IMR-90 (cell line): ENCODE measurements around the gene ATP6V1F. TPM values are rescaled to one million over a fixed set of nuclear protein-coding genes. Genes with fewer than 3 reads are reported as not detected.
A peak's percentile ranks its signal among the peaks of the same experiment; 100 is the strongest.

Experiments
- ATAC-seq: fragments of 200-7000 bp; cut with Tn5 transposase; 2 replicates; pipeline ENCODE4 v1.9.1; 2020; ENCODE audit warnings: low read depth, mild to moderate bottlenecking, moderate library complexity
- BruUV-seq: library from RNA; stranded (reverse); fragments of 400-500 nt; replicated peaks from 2 replicates; lab custom pipeline; 2021; lab: Mats Ljungman, UMichigan
- CTCF ChIA-PET: fragments of 300-600 bp; formaldehyde crosslinking; extraction: SDS; loops from one replicate; lab custom pipeline; 2021; ENCODE audit warnings: antibody characterized with exemption; lab: Yijun Ruan, JAX
- POLR2A ChIA-PET: fragments of 300-600 bp; sonication (Branson Sonifier 250); formaldehyde crosslinking; loops from one replicate; lab custom pipeline; 2022; ENCODE audit warnings: antibody characterized with exemption; ENCODE audit not compliant: unreplicated experiment; lab: Charles Lee
- DNase-seq: peaks from one replicate; pipeline ENCODE4 v3.0.0; 2013
- H2AFZ ChIP-seq: replicated peaks from 2 replicates; pipeline ENCODE3; 2013; ENCODE audit warnings: low read length, mild to moderate bottlenecking; ENCODE audit not compliant: poor library complexity
- H2AK5ac ChIP-seq: 2 replicates; pipeline ENCODE4 v1.6.1; 2013; ENCODE audit warnings: low read depth, low read length, inconsistent platforms
- H2AK9ac ChIP-seq: replicated peaks from 2 replicates; pipeline ENCODE3; 2013; ENCODE audit warnings: mild to moderate bottlenecking, low read depth, low read length, moderate library complexity; ENCODE audit not compliant: poor library complexity
- H2BK120ac ChIP-seq: 2 replicates; pipeline ENCODE4 v1.6.1; 2013; ENCODE audit warnings: low read depth, low read length, inconsistent platforms
- H2BK15ac ChIP-seq: 3 replicates; pipeline ENCODE4 v1.6.1; 2013; ENCODE audit warnings: low read depth, low read length, inconsistent platforms
- H2BK20ac ChIP-seq: 2 replicates; pipeline ENCODE4 v1.6.1; 2013; ENCODE audit warnings: low read depth, mild to moderate bottlenecking, inconsistent platforms, low read length, moderate library complexity
- H2BK5ac ChIP-seq: 2 replicates; pipeline ENCODE4 v1.6.1; 2013; ENCODE audit warnings: mild to moderate bottlenecking, low read depth, low read length, inconsistent platforms; ENCODE audit not compliant: poor library complexity, severe bottlenecking
- H3K14ac ChIP-seq: replicated peaks from 2 replicates; pipeline ENCODE4 v1.6.1; 2013; ENCODE audit warnings: low read depth, low read length, inconsistent platforms
- H3K18ac ChIP-seq: 2 replicates; pipeline ENCODE4 v1.6.1; 2013; ENCODE audit warnings: low read depth, low read length, control low read depth
- H3K23ac ChIP-seq: 2 replicates; pipeline ENCODE4 v1.6.1; 2013; ENCODE audit warnings: low read depth, low read length, inconsistent platforms
- H3K27ac ChIP-seq: 2 replicates; pipeline ENCODE4 v1.5.1; 2013; ENCODE audit warnings: mild to moderate bottlenecking, control low read depth, low read length; ENCODE audit not compliant: insufficient read depth
- H3K27me3 ChIP-seq: 2 replicates; pipeline ENCODE4 v1.6.1; 2013; ENCODE audit warnings: low read length; ENCODE audit not compliant: control insufficient read depth, insufficient read depth
- H3K36me3 ChIP-seq: 2 replicates; pipeline ENCODE4 v1.6.1; 2013; ENCODE audit warnings: low read length, mixed read lengths; ENCODE audit not compliant: control insufficient read depth, insufficient read depth
- H3K4ac ChIP-seq: 2 replicates; pipeline ENCODE4 v1.6.1; 2013; ENCODE audit warnings: low read depth, low read length, inconsistent platforms
- H3K4me1 ChIP-seq: 2 replicates; pipeline ENCODE4 v1.6.1; 2013; ENCODE audit warnings: low read length, mixed read lengths; ENCODE audit not compliant: control insufficient read depth, insufficient read depth
- H3K4me2 ChIP-seq: 2 replicates; pipeline ENCODE4 v1.6.1; 2013; ENCODE audit warnings: low read depth, mild to moderate bottlenecking, control low read depth, low read length, moderate library complexity
- H3K4me3 ChIP-seq: 2 replicates; pipeline ENCODE4 v1.5.1; 2013; ENCODE audit warnings: low read depth, mild to moderate bottlenecking, control low read depth, low read length, moderate library complexity; ENCODE audit not compliant: insufficient read depth
- H3K56ac ChIP-seq: 2 replicates; pipeline ENCODE4 v1.6.1; 2013; ENCODE audit warnings: low read length, inconsistent platforms; ENCODE audit not compliant: insufficient read depth; ENCODE audit errors: extremely low read depth
- H3K79me1 ChIP-seq, 2 experiments: 2 replicates each; pipeline ENCODE4 v1.6.1; 2013; ENCODE audit warnings: low read length in 2 of 2, inconsistent platforms in 1 of 2, low read depth in 1 of 2
- H3K9ac ChIP-seq: 2 replicates; pipeline ENCODE4 v1.6.1; 2013; ENCODE audit warnings: low read depth, low read length, control low read depth
- H3K9me1 ChIP-seq: 2 replicates; pipeline ENCODE4 v1.6.1; 2013; ENCODE audit warnings: low read length, inconsistent platforms; ENCODE audit not compliant: insufficient read depth
- H3K9me3 ChIP-seq: 2 replicates; pipeline ENCODE4 v1.6.1; 2013; ENCODE audit warnings: low read length; ENCODE audit not compliant: control insufficient read depth, insufficient read depth
- H4K20me1 ChIP-seq: 2 replicates; pipeline ENCODE4 v1.6.1; 2013; ENCODE audit warnings: low read length, inconsistent platforms; ENCODE audit not compliant: insufficient read depth
- H4K5ac ChIP-seq: 2 replicates; pipeline ENCODE4 v1.6.1; 2013; ENCODE audit warnings: mild to moderate bottlenecking, low read depth, low read length, control low read depth
- H4K8ac ChIP-seq, 2 experiments: 2 replicates each; pipeline ENCODE4 v1.6.1; 2013; ENCODE audit warnings: low read depth in 2 of 2, low read length in 2 of 2, control low read depth in 1 of 2, inconsistent platforms in 1 of 2
- H4K91ac ChIP-seq: 2 replicates; pipeline ENCODE4 v1.6.1; 2013; ENCODE audit warnings: low read depth, low read length, inconsistent platforms; ENCODE audit not compliant: insufficient read depth
- BHLHE40 ChIP-seq: fragments of 150-350 bp; IDR thresholded peaks from 2 replicates; pipeline ENCODE4 v1.6.1; 2016; ENCODE audit warnings: mild to moderate bottlenecking, low read depth, low read length
- CEBPB ChIP-seq: IDR thresholded peaks from 2 replicates; pipeline ENCODE4 v1.6.1; 2012; ENCODE audit warnings: low read depth, low read length, improper control_type of control experiment
- CHD1 ChIP-seq: IDR thresholded peaks from 2 replicates; pipeline ENCODE4 v1.6.1; 2012; ENCODE audit warnings: low read depth, low read length, improper control_type of control experiment
- MAFK ChIP-seq: IDR thresholded peaks from 2 replicates; pipeline ENCODE4 v1.6.1; 2012; ENCODE audit warnings: low read depth, low read length, improper control_type of control experiment
- MAZ ChIP-seq: IDR thresholded peaks from 2 replicates; pipeline ENCODE4 v1.6.1; 2012; ENCODE audit warnings: low read depth, mild to moderate bottlenecking, low read length, improper control_type of control experiment, moderate library complexity, borderline replicate concordance
- NFE2L2 ChIP-seq: fragments of 150-350 bp; IDR thresholded peaks from 2 replicates; pipeline ENCODE4 v1.6.1; 2016; ENCODE audit warnings: low read depth, mild to moderate bottlenecking, low read length
- RCOR1 ChIP-seq: IDR thresholded peaks from 2 replicates; pipeline ENCODE4 v1.6.1; 2012; ENCODE audit warnings: mild to moderate bottlenecking, low read length, improper control_type of control experiment; ENCODE audit not compliant: insufficient replicate concordance
- RFX5 ChIP-seq: IDR thresholded peaks from 2 replicates; pipeline ENCODE4 v1.8.0; 2012; ENCODE audit warnings: low read depth, mild to moderate bottlenecking, low read length, moderate library complexity
- WGBS, 2 experiments: methylation state at CpG; one replicate each; pipeline versions ENCODE4 v1.1.5 to v1.1.7; 2013; ENCODE audit warnings: missing lambda C conversion rate in 2 of 2; ENCODE audit not compliant: insufficient read length in 1 of 2; ENCODE audit errors: extremely low coverage in 2 of 2; 5-methylcytosine and 5-hydroxymethylcytosine counted together
- dilution Hi-C: fragments of 300-500 bp; cut with HindIII; formaldehyde crosslinking; loops from one replicate; pipeline ENCODE4 v1.14.3; 2018; ENCODE audit warnings: low sequenced_read_pairs; ENCODE audit not compliant: unreplicated experiment
- in situ Hi-C: fragments of 300-500 bp; cut with MboI; formaldehyde crosslinking; loops from 3 replicates; pipeline ENCODE4 v1.14.3; 2019; ENCODE audit warnings: low sequenced_read_pairs, inconsistent platforms, mixed read lengths
- intact Hi-C: fragments of 100-400 bp; cut with micrococcal nuclease; formaldehyde crosslinking; loops from 2 replicates; pipeline ENCODE4 v1.10.0; 2022
- polyA plus RNA-seq, 3 experiments: library from polyadenylated mRNA; depleted of rRNA; stranded (reverse); fragments of >200 nt; gene quantifications; 2 replicates each; pipeline ENCODE4 v1.2.3, GENCODE V29; 2012; ENCODE audit warnings: low replicate concordance in 1 of 3
- total RNA-seq: library from RNA; depleted of rRNA; stranded (reverse); fragments of >200 nt; gene quantifications from 2 replicates; pipeline ENCODE4 v1.2.3, GENCODE V29; 2012

Gene ATP6V1F
- total and polyA plus RNA-seq, 2 of the 4 experiments (the other 2 are of a cell fraction): 104 to 321 TPM

DNA sequence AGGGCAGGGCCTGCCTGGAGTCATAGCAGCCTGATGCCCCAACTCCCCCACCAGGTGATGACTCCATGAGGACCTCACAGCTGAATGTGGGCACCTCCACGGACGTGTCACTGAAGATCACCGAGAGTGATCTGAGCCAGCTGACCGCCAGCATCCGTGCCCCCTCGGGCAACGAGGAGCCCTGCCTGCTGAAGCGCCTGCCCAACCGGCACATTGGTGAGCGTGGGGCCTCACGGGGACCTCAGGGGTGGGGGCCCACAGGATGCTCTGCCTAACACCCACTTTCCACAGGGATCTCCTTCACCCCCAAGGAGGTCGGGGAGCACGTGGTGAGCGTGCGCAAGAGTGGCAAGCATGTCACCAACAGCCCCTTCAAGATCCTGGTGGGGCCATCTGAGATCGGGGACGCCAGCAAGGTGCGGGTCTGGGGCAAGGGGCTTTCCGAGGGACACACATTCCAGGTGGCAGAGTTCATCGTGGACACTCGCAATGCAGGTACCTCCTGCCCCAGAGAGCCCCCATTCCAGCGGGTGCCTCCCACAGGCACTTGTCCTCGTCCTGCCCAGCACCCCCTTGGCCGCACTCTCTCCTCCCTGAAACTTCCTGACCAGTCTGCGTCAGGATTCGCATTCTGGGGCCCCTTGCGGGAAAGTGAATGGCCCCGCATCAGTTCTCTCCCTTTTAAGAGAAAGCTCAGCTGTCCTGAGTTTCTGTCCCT lies 10.0 kb upstream of the ATP6V1F start:
- Histone ChIP-seq H2BK120ac (no peak overlapping the region), H3K4ac (no peak overlapping the region), H3K9me1 (no peaks in the 10 kb centered on the region), H3K4me2 (no peak overlapping the region), H3K27ac (no peak overlapping the region), H3K79me1 (peaks cover 30 to 47% of the 10 kb centered on the region in 2 experiments), H4K20me1 (peaks cover 52% of the 10 kb centered on the region), H2BK20ac (no peak overlapping the region), H3K9ac (no peak overlapping the region), H4K91ac (no peak overlapping the region), H2AFZ (no peak overlapping the region), H3K36me3 (peaks cover 89% of the 10 kb centered on the region), H4K5ac (no peak overlapping the region), H2AK9ac (peak overlapping the region; percentile 3), H4K8ac (no peak overlapping the region), H3K14ac (no peak overlapping the region), H2BK5ac (no peak overlapping the region), H3K18ac (no peak overlapping the region), H3K23ac (no peak overlapping the region), H3K27me3 (no peaks in the 10 kb centered on the region), H3K9me3 (no peaks in the 10 kb centered on the region), H2AK5ac (no peak overlapping the region), H3K4me3 (no peak overlapping the region), H2BK15ac (no peak overlapping the region), H3K56ac (no peak overlapping the region), H3K4me1 (no peaks in the 10 kb centered on the region)
- intact Hi-C loops (no loop called here), in situ Hi-C loops (no loop called here), dilution Hi-C loops (no loop called here)
- DNase-seq (no peak), ATAC-seq (no peak)
- TF ChIP-seq CHD1 (no peak), MAZ (no peak), RFX5 (no peak), BHLHE40 (no peak), CEBPB (no peak), RCOR1 (no peak), MAFK (no peak), NFE2L2 (no peak)
- ChIA-PET POLR2A (no interaction called here), CTCF (no interaction called here)
- no TSS peak for BruUV-seq
- 87% methylated on average over 23 of the region's 28 CpGs; no CpG with 5 or more reads in 1 of the 2 experiments for WGBS, 2 experiments
